Activated naive CD4-positive, alpha-beta T cell treated with anti-CD3 and anti-CD28 coated beads, Interleukin-2, amount 50 U/mL, for 24 hours (primary cell): ENCODE measurements around the gene DIP2B.

Experiments
- H3K27ac Mint-ChIP-seq: one replicate; pipeline ENCODE4 v1.8.0; 2021; ENCODE audit warnings: mild to moderate bottlenecking, mixed read lengths
- H3K27me3 Mint-ChIP-seq: one replicate; pipeline ENCODE4 v1.8.0; 2021; ENCODE audit warnings: mixed read lengths
- H3K36me3 Mint-ChIP-seq: one replicate; pipeline ENCODE4 v1.8.0; 2021; ENCODE audit warnings: mixed read lengths
- H3K4me1 Mint-ChIP-seq: one replicate; pipeline ENCODE4 v1.8.0; 2021; ENCODE audit warnings: mixed read lengths
- H3K4me3 Mint-ChIP-seq: one replicate; pipeline ENCODE4 v1.8.0; 2021; ENCODE audit warnings: mild to moderate bottlenecking, mixed read lengths
- H3K9me3 Mint-ChIP-seq: one replicate; pipeline ENCODE4 v1.8.0; 2021; ENCODE audit warnings: mixed read lengths

The DIP2B gene

GRCh38 chr12:50788561-50788960 is 283.8 kb downstream of the DIP2B start:
- Mint-ChIP-seq H3K4me3 (no peak overlapping the region), H3K27me3 (no peaks in the 10 kb centered on the region), H3K4me1 (peaks cover 24% of the 10 kb centered on the region), H3K9me3 (no peaks in the 10 kb centered on the region), H3K27ac (no peak overlapping the region), H3K36me3 (peaks cover 22% of the 10 kb centered on the region)

GRCh38 chr12:50790081-50790480 is 285.3 kb downstream of the DIP2B start:
- peaks cover 18% of the 10 kb centered on the region for H3K4me1 Mint-ChIP-seq
- H3K9me3 Mint-ChIP-seq, result no peaks in the 10 kb centered on the region
- H3K36me3 Mint-ChIP-seq, result peaks cover 22% of the 10 kb centered on the region
- no peaks in the 10 kb centered on the region for H3K27me3 Mint-ChIP-seq
- H3K4me3 Mint-ChIP-seq, result no peak overlapping the region
- H3K27ac Mint-ChIP-seq, result no peak overlapping the region
